ENCODE results near the gene DMD.

DMD gene

DNA sequence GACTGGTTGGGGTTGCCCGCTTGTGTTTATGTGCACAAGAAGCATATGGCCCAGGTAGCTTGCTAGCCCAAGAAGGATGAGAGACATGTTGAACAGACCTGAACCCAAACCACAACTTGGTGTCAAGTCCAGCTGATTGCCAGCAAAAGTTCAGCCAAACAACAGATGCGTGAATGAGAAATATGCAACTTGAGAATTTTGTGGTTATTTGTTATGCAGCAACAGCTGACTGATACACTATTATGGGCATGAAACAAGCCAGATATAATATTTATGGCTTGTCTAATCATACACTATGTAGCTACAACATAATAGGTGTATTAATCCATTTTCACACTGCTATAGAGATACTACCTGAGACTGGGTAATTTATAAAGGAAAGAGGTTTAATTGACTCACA lies 2073.2 kb downstream of the DMD start:
- DNase-seq (ENCODE audit: low read depth): no peak
- H3K4me3 ChIP-seq (ENCODE audit: low read depth, low read length): no peak overlapping the region
- TF ChIP-seq, protein P1, sequence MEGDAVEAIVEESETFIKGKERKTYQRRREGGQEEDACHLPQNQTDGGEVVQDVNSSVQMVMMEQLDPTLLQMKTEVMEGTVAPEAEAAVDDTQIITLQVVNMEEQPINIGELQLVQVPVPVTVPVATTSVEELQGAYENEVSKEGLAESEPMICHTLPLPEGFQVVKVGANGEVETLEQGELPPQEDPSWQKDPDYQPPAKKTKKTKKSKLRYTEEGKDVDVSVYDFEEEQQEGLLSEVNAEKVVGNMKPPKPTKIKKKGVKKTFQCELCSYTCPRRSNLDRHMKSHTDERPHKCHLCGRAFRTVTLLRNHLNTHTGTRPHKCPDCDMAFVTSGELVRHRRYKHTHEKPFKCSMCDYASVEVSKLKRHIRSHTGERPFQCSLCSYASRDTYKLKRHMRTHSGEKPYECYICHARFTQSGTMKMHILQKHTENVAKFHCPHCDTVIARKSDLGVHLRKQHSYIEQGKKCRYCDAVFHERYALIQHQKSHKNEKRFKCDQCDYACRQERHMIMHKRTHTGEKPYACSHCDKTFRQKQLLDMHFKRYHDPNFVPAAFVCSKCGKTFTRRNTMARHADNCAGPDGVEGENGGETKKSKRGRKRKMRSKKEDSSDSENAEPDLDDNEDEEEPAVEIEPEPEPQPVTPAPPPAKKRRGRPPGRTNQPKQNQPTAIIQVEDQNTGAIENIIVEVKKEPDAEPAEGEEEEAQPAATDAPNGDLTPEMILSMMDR (conservative IDR thresholded peaks at IDR 0.05; ENCODE audit: low read depth, low read length): no peak

DNA sequence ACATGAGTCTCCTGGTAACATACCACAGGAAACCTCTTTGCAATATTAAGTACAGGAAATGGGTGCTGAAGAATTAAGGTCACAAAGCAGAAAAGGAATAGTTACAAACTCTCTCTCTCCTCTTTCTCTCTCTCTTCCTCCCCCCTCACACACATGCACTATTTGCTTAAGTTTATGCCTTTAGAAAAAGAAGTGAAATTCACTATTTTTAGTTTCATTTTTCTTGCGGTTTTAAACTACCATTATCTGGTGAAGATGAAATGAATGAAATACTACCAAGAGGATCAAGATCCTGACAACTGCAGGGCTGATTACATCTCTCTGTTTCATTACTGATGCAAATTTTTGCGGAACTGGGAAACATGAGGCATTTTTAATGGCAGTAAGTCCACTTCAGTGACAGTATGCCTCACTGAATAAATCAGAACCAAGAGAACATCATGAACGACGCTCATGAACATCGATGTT lies 2075.2 kb downstream of the DMD start:
- H3K4me3 ChIP-seq (ENCODE audit: low read depth, low read length): no peak overlapping the region
- no peak for DNase-seq (ENCODE audit: low read depth)
- TF ChIP-seq, protein P1 (conservative IDR thresholded peaks at IDR 0.05; ENCODE audit: low read depth, low read length): no peak

DNA sequence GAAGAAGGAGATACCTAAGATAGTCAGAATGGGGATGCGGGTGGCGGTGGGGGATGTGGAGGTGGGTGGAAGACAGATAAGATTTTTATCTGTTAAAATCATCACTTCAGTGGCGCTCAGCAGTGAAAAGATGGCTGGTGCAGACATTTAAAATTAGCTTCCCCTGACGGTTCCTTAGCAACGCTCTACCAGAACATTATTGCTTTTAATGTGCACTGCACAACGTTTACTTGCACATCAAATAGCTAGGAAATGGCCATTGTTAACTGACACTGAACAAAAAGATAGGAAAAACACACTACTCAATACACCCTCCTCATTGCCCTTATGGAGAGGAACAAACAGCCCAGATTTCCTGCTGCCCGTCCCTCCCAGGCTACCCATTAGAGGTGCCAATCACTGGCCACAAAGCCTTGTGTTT lies 2078.5 kb downstream of the DMD start:
- no peak overlapping the region for H3K4me3 ChIP-seq (ENCODE audit: low read depth, low read length)
- DNase-seq (ENCODE audit: low read depth): no peak
- TF ChIP-seq, protein P1 (conservative IDR thresholded peaks at IDR 0.05; ENCODE audit: low read depth, low read length): no peak

DNA sequence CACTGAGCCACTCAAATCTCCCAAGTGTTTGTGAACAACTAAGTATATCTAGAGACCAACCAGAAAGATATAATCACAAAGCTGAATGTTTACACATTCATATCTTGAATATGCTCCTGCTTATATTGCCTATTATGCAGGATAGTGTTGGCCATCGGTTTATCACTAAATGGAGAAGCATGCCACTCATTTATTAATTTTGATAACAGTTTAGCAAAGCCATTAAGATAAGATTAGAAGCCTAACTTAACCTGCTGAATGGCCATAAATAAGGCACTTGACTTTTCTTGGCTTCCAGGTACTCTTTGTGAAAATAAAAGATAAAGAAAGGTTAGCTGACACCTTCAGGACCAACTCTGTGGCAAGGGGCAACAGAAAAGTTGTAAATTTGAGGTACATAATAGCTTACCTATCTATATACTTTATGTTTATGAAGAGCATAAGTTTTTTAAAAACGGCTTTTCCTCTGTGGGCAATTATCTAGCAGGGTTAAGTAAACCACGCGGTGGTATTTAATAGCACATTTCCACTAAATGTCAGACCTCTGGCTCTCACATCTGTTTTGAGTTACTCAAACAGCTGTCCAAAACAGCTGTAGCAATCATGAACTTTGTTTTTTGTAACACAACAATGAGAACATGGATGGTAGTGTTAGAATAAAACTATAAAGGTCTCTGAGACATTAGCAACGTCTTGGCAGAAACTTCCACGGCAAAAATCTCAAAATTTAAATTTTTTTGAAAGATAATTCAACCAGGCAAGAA lies 2080.7 kb downstream of the DMD start:
- no peak overlapping the region for H3K4me3 ChIP-seq (ENCODE audit: low read depth, low read length)
- TF ChIP-seq, protein P1 (conservative IDR thresholded peaks at IDR 0.05; ENCODE audit: low read depth, low read length): no peak
- DNase-seq (ENCODE audit: low read depth): peak; percentile 22

DNA sequence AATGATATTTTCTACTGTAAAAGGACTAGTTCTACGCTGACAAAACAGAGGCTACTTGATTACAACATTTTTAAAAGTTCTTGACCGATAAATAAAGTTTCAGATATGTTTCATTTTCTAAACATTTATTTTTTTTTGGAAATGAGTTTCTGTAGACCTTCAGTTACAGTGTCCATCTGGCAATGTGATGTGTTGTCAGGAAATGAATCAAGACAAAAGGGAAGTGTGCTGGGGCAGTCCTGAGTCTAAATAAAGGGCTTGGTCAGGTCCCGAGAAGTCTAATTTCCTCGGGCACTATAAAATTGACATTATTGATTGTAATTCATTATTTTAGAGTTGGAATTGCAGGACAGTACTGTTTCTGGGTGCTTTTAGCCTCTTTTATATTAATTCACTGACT lies 2082.5 kb downstream of the DMD start:
- DNase-seq (ENCODE audit: low read depth): no peak
- no peak overlapping the region for H3K4me3 ChIP-seq (ENCODE audit: low read depth, low read length)
- TF ChIP-seq, protein P1 (conservative IDR thresholded peaks at IDR 0.05; ENCODE audit: low read depth, low read length): no peak

DNA sequence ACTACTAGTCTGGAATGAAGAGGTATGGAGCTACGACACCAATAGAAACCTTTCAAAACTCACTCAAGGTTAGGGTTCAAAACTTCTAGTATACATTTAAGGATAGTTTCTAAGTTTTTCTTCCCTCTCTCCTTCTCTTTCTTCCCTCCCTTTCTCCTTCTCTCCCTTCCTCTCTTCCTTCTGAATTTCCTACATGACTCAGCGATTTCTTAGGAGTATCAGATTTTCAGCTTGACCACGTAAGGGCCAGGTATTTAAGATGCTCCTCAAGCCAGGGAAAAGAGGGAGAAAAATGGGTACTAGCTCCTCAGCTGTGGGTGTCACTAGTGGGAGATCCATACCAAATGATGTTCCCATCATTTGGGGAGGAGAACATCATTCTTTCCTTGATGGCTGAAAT lies 2083.6 kb downstream of the DMD start:
- no peak overlapping the region for H3K4me3 ChIP-seq (ENCODE audit: low read depth, low read length)
- TF ChIP-seq, protein P1 (conservative IDR thresholded peaks at IDR 0.05; ENCODE audit: low read depth, low read length): no peak
- no peak for DNase-seq (ENCODE audit: low read depth)

DNA sequence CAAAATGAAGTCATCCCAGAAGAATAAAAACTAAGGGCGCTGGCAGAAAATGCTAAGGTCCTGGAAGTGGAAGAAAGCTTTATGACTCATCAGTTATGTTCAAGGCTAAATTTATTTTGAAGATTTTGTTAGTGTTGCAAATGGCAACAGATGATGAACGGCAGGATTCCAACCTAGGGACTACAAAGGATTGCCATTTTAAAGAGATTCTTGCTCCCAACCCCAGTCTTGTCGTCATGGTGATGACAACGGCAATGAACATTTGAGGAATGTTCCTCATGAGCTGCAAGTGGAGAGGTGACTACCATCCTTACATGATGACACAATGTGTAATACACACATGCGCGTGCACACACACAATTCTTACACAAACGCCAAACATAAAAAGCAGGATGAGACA lies 2085.1 kb downstream of the DMD start:
- no peak overlapping the region for H3K4me3 ChIP-seq (ENCODE audit: low read depth, low read length)
- DNase-seq (ENCODE audit: low read depth): peak; percentile 54
- TF ChIP-seq, protein P1 (conservative IDR thresholded peaks at IDR 0.05; ENCODE audit: low read depth, low read length): no peak
